LNCAP (cell line): ENCODE data around the gene HECTD1.

Experiments used
- TF ChIP-seq, protein P1 (sequence below): fragments of 450-650 bp; IDR thresholded peaks from 2 replicates; pipeline ENCODE4 v1.5.1; 2017; ENCODE audit warnings: mild to moderate bottlenecking

The HECTD1 gene

DNA sequence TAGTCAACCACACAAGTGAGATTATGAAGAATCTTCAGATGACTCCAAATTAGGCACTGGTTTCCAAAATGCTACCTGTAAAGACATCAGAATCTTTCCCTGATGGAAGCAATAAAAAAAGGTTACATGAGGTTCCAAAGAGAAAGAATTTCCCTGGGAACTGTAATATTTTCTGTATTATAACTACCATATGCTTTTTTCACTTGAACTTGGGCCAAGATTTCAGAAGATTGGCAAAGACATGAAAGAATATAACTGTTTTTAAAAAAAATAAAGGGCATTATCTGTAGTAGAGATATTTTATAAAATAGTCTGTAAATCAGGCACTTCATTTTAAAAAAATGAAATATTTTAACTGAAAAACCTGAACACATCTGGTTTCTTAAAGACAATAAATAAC, 12.9 kb downstream of the HECTD1 start:
- TF ChIP-seq, protein P1, sequence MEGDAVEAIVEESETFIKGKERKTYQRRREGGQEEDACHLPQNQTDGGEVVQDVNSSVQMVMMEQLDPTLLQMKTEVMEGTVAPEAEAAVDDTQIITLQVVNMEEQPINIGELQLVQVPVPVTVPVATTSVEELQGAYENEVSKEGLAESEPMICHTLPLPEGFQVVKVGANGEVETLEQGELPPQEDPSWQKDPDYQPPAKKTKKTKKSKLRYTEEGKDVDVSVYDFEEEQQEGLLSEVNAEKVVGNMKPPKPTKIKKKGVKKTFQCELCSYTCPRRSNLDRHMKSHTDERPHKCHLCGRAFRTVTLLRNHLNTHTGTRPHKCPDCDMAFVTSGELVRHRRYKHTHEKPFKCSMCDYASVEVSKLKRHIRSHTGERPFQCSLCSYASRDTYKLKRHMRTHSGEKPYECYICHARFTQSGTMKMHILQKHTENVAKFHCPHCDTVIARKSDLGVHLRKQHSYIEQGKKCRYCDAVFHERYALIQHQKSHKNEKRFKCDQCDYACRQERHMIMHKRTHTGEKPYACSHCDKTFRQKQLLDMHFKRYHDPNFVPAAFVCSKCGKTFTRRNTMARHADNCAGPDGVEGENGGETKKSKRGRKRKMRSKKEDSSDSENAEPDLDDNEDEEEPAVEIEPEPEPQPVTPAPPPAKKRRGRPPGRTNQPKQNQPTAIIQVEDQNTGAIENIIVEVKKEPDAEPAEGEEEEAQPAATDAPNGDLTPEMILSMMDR = no peak

DNA sequence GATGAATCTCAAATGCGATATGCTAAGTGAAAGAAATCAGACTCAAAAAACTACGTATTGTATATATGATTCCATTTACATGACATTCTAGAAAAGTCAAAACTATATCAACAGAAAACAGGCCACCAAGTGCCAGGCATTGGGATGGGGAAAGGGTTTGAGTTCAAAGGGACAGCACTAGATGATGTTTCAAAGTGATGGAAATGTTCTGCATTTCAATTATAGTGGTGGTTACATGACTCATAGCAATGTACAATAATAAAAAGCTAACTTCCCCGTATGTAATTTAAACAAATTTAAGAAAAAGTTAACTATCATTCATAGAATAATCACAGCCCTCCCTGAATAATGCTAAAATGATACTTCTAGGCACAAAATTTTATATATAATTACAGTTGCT, 13.5 kb downstream of the HECTD1 start:
- TF ChIP-seq, protein P1 = no peak

DNA sequence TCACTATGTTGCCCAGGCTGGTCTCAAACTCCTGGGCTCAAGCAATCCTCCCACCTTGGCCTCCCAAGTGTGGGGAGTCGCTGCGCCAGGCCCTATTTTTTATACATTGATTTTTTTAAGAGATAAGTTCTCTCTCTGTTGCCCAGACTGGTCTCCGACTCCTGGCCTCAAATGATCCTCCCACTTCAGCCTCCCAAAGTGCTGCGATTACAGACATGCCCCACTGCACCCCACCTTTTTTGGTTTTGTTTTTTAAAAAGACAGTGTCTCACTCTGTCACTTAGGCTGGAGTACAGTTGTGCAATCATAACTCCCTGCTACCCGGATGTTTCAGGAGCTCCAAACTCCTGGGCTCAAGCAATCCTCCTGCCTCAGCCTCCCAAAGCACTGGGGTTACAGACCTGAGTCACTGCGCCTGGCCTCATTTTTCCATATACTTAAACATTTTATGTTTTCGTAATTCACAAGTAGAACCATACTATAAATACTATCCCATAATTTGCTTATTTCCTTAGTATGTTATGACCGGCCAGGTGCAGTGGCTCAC, 16.8 kb downstream of the HECTD1 start:
- TF ChIP-seq, protein P1 = no peak

DNA sequence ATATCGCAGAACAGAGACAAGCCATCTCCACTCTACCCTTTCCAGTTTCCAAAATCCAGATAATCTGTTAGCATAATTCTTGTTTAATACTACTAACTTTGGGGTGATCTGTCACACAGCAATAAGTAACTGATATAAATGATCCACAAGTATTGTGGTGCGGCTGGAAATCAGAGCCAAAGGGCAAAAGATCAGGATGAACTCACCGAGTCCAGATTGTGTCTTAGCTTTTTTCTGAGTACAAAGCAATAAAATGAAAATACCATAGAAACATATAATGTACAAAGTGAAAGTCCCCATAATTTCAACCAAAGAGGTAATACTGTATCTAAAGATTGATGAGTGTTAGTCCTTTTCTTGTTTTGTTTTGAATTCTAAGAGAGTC, 17.4 kb downstream of the HECTD1 start:
- TF ChIP-seq, protein P1 = no peak

DNA sequence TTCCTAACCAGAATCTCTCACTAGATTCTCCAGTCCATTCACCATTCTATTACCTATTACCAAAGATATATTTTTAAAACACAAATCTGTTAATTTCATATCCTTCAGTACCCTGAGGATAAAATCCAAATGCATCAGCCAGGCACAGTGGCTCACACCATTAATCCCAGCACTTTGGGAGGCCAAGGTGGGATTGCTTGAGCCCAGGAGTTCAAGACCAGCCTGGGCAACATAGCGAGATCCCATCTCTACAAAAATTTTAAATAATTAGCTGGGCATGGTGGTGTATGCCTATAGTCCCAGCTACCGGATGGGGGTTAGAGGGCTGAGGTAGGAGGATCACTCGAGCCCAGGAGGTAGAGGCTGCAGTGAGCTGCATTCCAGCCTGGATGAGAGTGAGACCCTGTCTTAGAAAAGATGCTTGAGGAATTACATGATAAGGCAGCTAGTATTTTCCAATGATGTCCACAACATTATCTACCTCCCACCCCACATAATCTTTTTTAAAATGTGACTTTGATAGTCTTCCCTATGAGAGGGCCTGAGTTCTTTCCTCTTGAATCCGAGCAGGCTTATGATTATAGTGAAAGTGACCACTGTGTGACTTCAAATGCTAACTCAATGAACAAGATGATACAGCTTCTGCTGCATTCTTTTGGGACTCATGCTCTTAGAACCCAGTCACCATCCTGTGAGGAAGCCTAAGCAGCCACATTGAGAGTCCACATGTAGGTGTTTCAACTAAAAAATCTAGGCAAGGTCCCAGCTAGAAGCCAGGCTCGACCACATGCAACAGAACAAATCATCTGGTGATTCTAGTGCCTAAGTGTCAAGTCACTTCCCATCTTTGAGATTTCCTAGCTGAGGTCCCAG, 18.0 kb downstream of the HECTD1 start:
- TF ChIP-seq, protein P1 = no peak

DNA sequence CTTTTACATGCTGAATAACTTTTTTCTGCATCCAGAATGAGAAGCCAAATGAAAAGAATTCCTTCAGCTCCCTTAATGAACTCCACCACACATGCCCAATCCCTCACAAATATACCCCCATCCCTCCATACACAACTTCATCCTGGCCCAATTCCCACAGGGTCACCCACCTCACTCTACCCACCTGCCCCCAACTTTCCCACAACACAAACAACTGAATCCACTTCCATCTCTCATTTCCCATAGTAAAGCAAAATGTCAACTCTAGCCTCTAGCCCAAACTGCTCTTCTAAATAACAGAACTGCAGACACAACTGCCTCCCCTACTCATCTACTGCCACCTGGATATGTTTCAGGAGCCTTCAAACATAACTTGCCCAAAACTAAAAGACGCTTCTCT, 18.8 kb downstream of the HECTD1 start:
- TF ChIP-seq, protein P1 = no peak

DNA sequence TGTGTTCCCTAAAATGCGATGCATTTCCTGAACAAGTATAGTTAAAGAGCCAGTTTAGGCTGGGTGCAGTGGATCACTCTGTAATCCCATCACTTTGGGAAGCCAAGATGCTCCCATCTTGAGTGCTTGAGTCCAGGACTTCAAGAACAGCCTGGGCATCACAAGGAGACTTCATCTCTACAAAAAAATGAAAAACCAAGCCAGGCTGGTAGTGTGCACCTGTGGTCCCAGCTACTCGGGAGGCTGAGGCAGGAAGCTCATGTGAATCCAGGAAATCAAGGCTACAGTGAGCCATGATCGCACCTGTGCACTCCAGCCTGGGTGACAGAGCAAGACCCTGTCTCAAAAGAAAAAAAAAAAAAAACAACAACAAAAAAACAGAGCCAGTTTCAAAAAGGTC, 26.3 kb downstream of the HECTD1 start:
- TF ChIP-seq, protein P1 = no peak
